ENCODE measurements around the gene DCTD. TPM values are rescaled to one million over a fixed set of nuclear protein-coding genes. Genes with fewer than 3 reads are reported as not detected.

DCTD gene
- total and polyA plus RNA-seq, 2 experiments from 2014 or later, result 39.3 to 40.3 TPM

DNA sequence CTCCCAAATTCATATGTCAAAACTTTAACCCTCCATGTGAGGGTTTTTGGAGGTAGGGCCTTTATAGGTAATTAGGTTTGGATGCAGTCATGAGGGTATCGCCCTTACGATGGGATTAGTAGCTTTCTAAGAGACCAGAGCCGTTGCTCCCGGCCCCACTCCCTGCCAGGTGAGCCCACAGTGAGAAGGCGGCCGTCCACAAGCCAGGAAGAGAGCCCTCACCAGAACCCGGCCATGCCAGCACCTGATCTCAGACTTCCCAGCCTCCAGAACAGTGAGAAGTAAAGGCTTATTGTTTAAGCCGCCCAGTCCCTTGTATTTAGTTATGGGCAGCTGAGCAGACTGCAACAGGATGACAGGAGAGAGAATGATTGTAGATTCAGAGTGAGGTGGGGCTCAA lies 40.8 kb downstream of the DCTD start:
- H3K36me3 Mint-ChIP-seq (ENCODE audit: low read depth), result peaks cover 4% of the 10 kb centered on the region; the same call in 2 of the 3 replicates
- Histone ChIP-seq H3K27ac (ENCODE audit: low read depth) (no peak overlapping the region), H3K4me3 (no peak overlapping the region), H3K4me2 (no peak overlapping the region), H3K9me2 (ENCODE audit: insufficient read depth) (no peaks in the 10 kb centered on the region), H3K36me3 (ENCODE audit: insufficient read depth) (no peaks in the 10 kb centered on the region), H2AFZ (no peak overlapping the region), H3K27me3 (ENCODE audit: insufficient read depth) (no peaks in the 10 kb centered on the region), H3K79me2 (replicated peaks; ENCODE audit: insufficient read depth) (no peaks in the 10 kb centered on the region), H3K4me1 (ENCODE audit: insufficient read depth) (no peaks in the 10 kb centered on the region), H4K20me1 (replicated peaks; ENCODE audit: insufficient read depth) (no peaks in the 10 kb centered on the region), H3F3A (replicated peaks; ENCODE audit: low read depth) (no peaks in the 10 kb centered on the region)
- H3K9me3 Mint-ChIP-seq, result no peaks in the 10 kb centered on the region; the same call in 2 of the 3 replicates
- no peak overlapping the region for H3K4me3 Mint-ChIP-seq
- no peak for ATAC-seq
- peaks cover 7% of the 10 kb centered on the region for H3K27me3 Mint-ChIP-seq (ENCODE audit: insufficient read depth, low read depth, poor library complexity)
- no peaks in the 10 kb centered on the region; the same call in 2 of the 3 replicates for H3K4me1 Mint-ChIP-seq
- H3K27ac Mint-ChIP-seq, result no peak overlapping the region
- no peak for DNase-seq (ENCODE audit: low spot score)
- TF ChIP-seq NANOG (IDR thresholded peaks at IDR 0.05; ENCODE audit: borderline replicate concordance), result no peak
- TF ChIP-seq, protein P1, sequence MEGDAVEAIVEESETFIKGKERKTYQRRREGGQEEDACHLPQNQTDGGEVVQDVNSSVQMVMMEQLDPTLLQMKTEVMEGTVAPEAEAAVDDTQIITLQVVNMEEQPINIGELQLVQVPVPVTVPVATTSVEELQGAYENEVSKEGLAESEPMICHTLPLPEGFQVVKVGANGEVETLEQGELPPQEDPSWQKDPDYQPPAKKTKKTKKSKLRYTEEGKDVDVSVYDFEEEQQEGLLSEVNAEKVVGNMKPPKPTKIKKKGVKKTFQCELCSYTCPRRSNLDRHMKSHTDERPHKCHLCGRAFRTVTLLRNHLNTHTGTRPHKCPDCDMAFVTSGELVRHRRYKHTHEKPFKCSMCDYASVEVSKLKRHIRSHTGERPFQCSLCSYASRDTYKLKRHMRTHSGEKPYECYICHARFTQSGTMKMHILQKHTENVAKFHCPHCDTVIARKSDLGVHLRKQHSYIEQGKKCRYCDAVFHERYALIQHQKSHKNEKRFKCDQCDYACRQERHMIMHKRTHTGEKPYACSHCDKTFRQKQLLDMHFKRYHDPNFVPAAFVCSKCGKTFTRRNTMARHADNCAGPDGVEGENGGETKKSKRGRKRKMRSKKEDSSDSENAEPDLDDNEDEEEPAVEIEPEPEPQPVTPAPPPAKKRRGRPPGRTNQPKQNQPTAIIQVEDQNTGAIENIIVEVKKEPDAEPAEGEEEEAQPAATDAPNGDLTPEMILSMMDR (conservative IDR thresholded peaks at IDR 0.05; ENCODE audit: low read depth in 2 of 2), result no peak
- TF ChIP-seq JUNB (IDR thresholded peaks at IDR 0.05; ENCODE audit: unreplicated experiment), result no peak
- no peak for TF ChIP-seq EZH2 (IDR thresholded peaks at IDR 0.05; ENCODE audit: low read depth, unreplicated experiment)
- no peak for TF ChIP-seq POLR2AphosphoS5 (IDR thresholded peaks at IDR 0.05; ENCODE audit: low read depth)

DNA sequence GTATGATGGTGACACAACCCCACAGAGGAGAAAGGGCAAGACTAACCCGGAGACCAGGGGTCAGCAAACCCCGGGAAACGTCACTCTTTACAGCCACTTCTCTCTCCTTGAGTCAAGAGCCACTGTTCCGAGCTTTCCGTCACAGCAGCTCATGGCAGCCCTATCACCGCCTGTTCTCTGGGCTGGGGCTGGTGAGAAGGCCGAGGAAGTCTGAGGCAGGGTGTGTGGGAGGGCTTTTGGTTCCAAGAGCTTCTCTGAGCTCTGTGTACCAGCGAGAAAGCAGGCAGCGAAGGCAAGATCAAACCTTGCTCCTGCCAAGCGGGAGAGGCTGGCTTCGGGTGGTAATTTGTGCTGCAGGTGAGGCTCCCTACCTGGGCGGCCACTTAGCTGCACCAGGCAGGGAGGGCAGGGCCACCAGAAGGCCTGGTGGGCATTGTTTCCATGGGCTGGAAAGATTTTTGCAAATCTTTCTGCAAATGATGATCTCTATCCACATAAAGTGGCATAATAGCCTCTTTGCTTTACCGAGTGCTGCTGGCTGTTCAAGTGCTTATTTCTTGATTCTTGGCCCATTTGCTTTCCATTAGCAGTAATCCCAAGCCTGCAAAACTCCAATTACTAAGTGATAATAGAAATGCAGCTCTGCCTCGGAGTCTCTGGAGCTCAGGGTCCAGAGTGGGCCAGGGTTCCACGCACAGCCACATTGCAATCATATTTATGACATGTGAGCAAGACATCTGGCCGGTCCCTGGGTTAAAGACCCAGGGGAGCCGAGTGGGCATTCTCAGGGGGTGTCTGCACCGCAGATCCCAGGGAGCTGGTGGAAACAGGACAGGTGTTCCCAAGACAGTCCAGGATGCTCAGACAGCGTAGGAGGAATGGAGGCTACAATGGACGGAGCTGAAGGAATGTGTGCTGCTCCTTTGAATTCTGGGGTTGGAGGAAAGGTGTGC lies 41.5 kb downstream of the DCTD start:
- Histone ChIP-seq H2AFZ (no peak overlapping the region), H3K36me3 (ENCODE audit: insufficient read depth) (no peaks in the 10 kb centered on the region), H3K27me3 (ENCODE audit: insufficient read depth) (no peaks in the 10 kb centered on the region), H3K9me2 (ENCODE audit: insufficient read depth) (0 out of 2 replicates have a peak, but pooled peaks cover under 1% of the 10 kb centered on the region), H4K20me1 (replicated peaks; ENCODE audit: insufficient read depth) (no peaks in the 10 kb centered on the region), H3K79me2 (replicated peaks; ENCODE audit: insufficient read depth) (no peaks in the 10 kb centered on the region), H3K4me1 (ENCODE audit: insufficient read depth) (no peaks in the 10 kb centered on the region), H3K27ac (ENCODE audit: low read depth) (no peak overlapping the region), H3F3A (replicated peaks; ENCODE audit: low read depth) (no peaks in the 10 kb centered on the region), H3K4me2 (no peak overlapping the region), H3K4me3 (no peak overlapping the region)
- Mint-ChIP-seq H3K27ac (no peak overlapping the region), H3K27me3 (ENCODE audit: insufficient read depth, low read depth, poor library complexity) (peaks cover 7% of the 10 kb centered on the region), H3K9me3 (no peaks in the 10 kb centered on the region; the same call in 2 of the 3 replicates), H3K4me1 (no peaks in the 10 kb centered on the region), H3K4me3 (no peak overlapping the region), H3K36me3 (ENCODE audit: low read depth) (no peaks in the 10 kb centered on the region; the same call in 2 of the 3 replicates)
- ATAC-seq (no peak), DNase-seq (ENCODE audit: low spot score) (no peak)
- TF ChIP-seq, protein P2, sequence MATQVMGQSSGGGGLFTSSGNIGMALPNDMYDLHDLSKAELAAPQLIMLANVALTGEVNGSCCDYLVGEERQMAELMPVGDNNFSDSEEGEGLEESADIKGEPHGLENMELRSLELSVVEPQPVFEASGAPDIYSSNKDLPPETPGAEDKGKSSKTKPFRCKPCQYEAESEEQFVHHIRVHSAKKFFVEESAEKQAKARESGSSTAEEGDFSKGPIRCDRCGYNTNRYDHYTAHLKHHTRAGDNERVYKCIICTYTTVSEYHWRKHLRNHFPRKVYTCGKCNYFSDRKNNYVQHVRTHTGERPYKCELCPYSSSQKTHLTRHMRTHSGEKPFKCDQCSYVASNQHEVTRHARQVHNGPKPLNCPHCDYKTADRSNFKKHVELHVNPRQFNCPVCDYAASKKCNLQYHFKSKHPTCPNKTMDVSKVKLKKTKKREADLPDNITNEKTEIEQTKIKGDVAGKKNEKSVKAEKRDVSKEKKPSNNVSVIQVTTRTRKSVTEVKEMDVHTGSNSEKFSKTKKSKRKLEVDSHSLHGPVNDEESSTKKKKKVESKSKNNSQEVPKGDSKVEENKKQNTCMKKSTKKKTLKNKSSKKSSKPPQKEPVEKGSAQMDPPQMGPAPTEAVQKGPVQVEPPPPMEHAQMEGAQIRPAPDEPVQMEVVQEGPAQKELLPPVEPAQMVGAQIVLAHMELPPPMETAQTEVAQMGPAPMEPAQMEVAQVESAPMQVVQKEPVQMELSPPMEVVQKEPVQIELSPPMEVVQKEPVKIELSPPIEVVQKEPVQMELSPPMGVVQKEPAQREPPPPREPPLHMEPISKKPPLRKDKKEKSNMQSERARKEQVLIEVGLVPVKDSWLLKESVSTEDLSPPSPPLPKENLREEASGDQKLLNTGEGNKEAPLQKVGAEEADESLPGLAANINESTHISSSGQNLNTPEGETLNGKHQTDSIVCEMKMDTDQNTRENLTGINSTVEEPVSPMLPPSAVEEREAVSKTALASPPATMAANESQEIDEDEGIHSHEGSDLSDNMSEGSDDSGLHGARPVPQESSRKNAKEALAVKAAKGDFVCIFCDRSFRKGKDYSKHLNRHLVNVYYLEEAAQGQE (IDR thresholded peaks at IDR 0.05; ENCODE audit: unreplicated experiment), result no peak
- TF ChIP-seq EZH2 (IDR thresholded peaks at IDR 0.05; ENCODE audit: low read depth, unreplicated experiment) (no peak), ZNF331 (CRISPR knock-in tag; IDR thresholded peaks at IDR 0.05; ENCODE audit: low read depth) (no peak)
- TF ChIP-seq, protein P3, sequence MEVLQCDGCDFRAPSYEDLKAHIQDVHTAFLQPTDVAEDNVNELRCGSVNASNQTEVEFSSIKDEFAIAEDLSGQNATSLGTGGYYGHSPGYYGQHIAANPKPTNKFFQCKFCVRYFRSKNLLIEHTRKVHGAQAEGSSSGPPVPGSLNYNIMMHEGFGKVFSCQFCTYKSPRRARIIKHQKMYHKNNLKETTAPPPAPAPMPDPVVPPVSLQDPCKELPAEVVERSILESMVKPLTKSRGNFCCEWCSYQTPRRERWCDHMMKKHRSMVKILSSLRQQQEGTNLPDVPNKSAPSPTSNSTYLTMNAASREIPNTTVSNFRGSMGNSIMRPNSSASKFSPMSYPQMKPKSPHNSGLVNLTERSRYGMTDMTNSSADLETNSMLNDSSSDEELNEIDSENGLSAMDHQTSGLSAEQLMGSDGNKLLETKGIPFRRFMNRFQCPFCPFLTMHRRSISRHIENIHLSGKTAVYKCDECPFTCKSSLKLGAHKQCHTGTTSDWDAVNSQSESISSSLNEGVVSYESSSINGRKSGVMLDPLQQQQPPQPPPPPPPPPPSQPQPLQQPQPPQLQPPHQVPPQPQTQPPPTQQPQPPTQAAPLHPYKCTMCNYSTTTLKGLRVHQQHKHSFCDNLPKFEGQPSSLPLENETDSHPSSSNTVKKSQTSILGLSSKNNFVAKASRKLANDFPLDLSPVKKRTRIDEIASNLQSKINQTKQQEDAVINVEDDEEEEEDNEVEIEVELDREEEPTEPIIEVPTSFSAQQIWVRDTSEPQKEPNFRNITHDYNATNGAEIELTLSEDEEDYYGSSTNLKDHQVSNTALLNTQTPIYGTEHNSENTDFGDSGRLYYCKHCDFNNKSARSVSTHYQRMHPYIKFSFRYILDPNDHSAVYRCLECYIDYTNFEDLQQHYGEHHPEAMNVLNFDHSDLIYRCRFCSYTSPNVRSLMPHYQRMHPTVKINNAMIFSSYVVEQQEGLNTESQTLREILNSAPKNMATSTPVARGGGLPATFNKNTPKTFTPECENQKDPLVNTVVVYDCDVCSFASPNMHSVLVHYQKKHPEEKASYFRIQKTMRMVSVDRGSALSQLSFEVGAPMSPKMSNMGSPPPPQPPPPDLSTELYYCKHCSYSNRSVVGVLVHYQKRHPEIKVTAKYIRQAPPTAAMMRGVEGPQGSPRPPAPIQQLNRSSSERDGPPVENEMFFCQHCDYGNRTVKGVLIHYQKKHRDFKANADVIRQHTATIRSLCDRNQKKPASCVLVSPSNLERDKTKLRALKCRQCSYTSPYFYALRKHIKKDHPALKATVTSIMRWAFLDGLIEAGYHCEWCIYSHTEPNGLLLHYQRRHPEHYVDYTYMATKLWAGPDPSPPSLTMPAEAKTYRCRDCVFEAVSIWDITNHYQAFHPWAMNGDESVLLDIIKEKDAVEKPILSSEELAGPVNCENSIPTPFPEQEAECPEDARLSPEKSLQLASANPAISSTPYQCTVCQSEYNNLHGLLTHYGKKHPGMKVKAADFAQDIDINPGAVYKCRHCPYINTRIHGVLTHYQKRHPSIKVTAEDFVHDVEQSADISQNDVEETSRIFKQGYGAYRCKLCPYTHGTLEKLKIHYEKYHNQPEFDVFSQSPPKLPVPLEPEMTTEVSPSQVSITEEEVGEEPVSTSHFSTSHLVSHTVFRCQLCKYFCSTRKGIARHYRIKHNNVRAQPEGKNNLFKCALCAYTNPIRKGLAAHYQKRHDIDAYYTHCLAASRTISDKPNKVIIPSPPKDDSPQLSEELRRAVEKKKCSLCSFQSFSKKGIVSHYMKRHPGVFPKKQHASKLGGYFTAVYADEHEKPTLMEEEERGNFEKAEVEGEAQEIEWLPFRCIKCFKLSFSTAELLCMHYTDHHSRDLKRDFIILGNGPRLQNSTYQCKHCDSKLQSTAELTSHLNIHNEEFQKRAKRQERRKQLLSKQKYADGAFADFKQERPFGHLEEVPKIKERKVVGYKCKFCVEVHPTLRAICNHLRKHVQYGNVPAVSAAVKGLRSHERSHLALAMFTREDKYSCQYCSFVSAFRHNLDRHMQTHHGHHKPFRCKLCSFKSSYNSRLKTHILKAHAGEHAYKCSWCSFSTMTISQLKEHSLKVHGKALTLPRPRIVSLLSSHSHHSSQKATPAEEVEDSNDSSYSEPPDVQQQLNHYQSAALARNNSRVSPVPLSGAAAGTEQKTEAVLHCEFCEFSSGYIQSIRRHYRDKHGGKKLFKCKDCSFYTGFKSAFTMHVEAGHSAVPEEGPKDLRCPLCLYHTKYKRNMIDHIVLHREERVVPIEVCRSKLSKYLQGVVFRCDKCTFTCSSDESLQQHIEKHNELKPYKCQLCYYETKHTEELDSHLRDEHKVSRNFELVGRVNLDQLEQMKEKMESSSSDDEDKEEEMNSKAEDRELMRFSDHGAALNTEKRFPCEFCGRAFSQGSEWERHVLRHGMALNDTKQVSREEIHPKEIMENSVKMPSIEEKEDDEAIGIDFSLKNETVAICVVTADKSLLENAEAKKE (CRISPR knock-in tag; IDR thresholded peaks at IDR 0.05), result no peak
